ENCODE measurements around the gene PRR22.

PRR22 gene

DNA sequence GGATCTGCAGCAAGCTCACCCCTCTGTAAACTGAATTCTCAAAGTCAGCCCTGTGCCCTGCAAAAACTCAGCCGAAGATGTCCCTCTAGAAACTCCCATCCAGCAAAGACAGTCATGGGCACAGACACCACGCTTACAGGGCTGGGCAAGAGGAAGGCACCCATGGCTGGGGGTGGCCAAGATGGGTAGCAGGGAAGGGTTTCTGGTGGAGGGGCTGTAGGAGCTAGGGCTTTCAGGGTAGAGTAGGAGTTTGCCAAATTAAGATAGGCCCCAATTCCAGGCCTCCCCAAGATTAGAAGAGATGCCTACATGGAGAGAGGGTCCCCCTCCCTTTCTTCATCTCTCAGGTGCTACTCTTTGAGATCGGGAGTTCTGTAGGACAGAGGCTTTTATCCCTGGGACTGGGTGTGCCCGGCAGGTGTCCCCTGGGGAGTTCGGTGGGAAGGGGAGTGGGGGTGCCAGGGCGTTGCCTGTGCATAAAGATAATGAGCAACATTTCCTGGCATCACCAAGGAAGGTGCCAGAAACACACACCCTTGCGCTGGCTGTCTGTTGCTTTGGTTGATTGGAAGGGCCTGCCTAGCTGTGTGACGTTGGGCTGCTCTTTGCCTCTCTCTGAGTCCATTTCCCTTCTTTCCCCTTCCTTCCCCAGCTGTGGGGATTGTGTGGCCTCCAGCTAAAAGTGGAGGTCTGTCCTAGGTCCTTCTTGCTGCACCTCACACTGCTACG, 29.7 kb upstream of the PRR22 start:
- no peak for DNase-seq

DNA sequence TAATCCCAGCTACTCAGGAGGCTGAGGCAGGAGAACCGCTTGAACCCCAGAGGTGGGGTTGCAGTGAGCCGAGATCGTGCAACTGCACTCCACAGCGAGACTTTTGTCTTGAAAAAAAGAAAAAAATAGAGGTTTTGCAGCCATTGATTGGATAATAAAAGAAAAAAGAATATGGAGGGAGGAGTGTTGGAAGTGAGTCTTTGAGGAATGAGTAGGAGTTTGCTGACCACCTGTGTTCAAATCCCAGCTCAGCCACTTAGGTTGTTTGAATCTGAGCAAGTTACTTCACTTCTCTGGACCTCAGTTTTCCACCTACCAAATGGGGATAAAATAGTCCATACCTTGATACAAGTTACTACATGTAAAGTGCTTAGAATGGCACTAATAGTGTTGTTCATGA, 26.6 kb upstream of the PRR22 start:
- DNase-seq = no peak

- no peak for DNase-seq
These were observed 24.9 kb upstream of the PRR22 start for GRCh38 chr19:5809469-5809868.

DNA sequence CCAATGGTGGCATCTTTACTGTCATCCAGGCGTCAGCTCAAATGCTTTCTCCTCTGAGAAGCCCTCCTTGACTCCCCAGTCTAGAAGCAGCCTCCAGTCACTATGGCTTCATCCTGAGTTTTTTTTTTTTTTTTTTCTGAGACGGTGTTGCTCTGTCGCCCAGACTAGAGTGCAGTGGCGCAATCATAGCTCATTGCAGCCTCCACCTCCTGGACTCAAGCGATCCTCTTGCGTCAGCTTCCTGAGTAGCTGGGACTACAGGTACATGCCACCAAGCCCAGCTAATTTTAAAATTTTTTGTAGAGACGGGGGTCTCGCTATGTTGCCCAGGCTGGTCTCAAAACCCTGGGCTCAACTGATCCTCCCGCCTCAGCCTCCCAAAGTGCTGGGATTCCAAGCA, 24.5 kb upstream of the PRR22 start:
- DNase-seq = no peak

- no peak for DNase-seq
These were observed 23.7 kb upstream of the PRR22 start for GRCh38 chr19:5808120-5808816.

- no peak for DNase-seq
These were observed 22.4 kb upstream of the PRR22 start for GRCh38 chr19:5806905-5807304.

GRCh38 chr19:5806133-5806489, 21.6 kb upstream of the PRR22 start:
- DNase-seq = no peak

- DNase-seq = peak; percentile 19
These were observed 21.1 kb upstream of the PRR22 start for GRCh38 chr19:5805462-5806132.

DNA sequence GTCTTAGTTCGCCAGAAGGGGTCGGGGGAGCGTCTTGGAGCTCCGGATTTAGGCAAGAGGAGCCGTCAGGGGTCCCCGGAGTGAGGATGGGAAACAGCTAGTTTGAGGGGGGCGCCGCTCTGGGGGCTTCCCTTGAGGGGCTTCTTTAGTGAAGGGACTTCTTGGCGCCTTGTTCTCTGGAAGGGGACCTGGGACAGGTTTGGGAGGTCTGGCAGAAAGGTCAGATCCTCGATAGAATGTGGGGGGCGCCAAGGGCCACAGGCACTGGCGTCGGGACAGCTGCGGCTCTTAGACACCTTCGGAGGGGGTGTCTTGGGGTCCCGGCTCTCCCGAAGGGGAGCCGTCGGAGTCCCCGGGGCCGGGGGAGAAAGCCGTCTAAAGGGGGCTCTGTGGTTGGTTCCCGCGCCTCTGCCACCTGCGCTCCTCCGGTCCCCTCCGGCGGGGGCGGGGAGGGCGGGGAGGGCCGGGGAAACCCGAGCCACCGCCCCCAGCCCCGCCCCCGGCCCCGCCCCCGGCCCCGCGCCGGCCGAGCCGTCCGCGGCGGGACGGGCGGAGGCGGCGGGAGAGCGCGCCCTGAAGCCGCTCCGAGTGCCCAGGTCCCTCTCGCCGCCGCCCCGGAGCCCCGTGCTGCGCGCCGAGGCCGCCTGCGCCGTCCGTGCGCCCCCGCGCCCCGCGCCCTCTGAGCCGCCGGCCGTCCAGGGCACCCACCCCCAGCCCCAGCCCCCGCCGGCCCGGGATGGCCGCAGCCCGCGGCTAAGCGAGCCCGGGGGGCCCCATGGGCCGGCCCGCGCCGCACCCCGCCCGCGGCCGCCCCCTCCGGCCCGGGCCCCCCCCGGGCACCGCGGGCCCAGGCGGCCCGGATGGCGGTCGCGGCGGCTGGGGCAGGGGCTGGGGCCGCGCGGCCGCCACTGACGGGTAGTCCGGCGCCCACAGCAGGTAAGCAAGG, 20.2 kb upstream of the PRR22 start, which contains the start of gene NRTN:
Gene NRTN, plus strand, starts transcription at position 552 of the 946 bp plus-strand sequence. CDS start 19,099 bp downstream, outside the sequence.
- no peak for DNase-seq

GRCh38 chr19:5803752-5804515, 19.4 kb upstream of the PRR22 start:
- peak; percentile 85 for DNase-seq

- no peak for DNase-seq
These were observed 18.9 kb upstream of the PRR22 start for GRCh38 chr19:5803441-5803751.

DNA sequence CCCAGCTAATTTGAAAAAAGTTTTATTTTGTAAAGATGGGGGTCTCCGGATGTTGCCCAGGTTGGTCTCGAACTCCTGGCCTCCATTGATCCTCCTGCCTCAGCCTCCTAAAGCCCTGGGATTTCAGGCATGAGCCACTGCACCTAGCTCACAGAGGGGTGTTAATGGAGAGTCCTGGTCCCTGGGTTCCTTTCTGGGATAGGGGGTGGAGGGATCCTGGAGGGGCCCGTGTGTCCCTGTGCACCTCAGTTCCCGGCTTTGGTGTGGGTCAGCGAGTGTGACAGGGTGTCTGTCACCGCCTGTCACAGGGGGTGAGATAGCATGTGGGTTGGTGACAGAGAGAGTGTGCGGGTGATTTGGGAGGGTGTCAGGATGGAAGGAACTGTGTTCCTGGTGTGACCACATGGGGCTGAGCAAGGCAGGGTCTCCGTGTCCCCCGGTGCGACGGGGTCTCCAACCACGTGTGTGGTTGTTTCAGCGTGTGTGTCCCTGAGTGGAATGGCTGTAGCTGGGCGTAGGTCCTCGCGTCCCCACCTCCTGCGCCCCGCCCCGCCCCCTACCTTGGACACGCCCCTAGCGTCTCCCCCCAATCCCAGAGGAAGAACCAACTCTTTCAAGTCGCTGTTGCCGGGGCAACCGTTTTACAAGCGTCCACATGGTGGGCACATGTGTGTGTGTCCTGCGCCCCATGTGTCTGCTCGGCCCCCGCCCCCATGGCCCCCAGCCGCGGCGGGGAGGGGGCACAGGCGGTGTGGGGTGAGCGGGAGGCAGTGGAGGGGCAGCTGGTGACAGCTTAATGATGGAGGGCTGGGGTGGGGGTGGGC, 17.5 kb upstream of the PRR22 start:
- DNase-seq = no peak

DNA sequence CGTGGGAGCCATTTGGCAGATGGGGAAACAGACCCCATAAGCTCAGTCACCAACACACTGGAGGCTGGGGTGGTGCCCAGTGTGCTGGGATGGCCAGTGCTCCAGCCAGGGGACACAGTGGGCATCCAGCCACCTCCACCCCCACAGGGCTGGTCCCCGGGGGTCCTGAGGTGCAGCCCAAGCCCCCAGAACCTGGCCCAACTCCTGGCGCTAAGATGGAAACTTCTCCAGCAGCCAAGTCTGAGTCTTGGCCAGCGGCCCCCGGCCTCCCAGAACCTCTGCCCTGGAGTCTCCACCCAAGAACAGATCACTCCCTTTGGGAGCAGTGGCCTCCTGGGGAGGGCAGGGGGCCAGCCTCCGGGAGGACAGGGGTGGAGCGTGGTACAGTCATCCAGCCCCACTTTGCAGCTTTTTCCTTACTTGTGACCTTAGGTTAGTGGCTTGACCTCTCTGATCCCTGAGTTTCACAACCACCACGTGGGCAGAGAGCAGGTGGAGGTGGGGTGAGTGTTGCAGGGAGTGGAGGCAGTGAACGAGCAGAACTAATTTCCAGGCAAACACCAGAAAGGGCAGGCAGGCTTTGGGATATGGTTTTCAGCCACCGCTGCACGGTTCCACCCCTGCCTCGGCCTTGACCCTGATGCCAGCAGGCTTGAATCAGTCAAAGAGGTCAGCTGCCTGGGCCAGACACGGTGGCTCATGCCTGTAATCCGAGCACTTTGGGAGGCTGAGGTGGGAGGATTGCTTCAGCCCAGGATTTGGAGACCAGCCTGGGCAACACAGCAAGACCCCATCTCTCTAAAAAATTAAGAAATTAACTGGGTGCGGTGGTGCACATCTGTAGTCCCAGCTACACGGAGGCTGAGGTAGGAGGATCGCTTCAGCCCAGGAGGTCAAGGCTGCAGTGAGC, 16.1 kb upstream of the PRR22 start:
- no peak for DNase-seq

- no peak for DNase-seq
These were observed 15.0 kb upstream of the PRR22 start for GRCh38 chr19:5799247-5800241.

- DNase-seq = no peak
These were observed 13.7 kb upstream of the PRR22 start for GRCh38 chr19:5798244-5798643.

GRCh38 chr19:5795382-5795919, 10.9 kb upstream of the PRR22 start:
- DNase-seq = no peak

- no peak for DNase-seq
These were observed 8.6 kb upstream of the PRR22 start for GRCh38 chr19:5793188-5793587.

DNA sequence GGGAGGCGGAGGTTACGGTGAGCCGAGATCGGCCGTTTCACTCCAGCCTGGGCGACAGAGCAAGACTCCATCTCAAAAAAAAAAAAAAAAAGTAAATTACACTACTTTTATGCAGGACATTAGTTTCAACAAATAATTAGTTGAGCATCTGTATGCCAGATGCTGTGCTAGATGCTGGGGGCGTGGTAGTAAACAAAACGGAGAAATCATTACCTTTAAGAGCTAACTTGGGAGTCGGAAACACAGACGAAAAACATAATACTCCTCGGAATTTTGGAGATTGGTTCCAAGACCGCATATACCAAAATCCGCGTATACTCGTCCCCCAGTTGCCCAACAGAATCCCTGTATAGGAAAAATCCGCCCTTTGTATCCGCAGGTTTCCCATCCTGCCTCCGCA, 7.7 kb upstream of the PRR22 start:
- DNase-seq = no peak
